ENCODE data around the gene KIF21A. TPM values are rescaled to one million over a fixed set of nuclear protein-coding genes. Genes with fewer than 3 reads are reported as not detected.

KIF21A gene
- total RNA-seq, 2 experiments from 2014 or later, result 1.1 TPM; not detected in 1

DNA sequence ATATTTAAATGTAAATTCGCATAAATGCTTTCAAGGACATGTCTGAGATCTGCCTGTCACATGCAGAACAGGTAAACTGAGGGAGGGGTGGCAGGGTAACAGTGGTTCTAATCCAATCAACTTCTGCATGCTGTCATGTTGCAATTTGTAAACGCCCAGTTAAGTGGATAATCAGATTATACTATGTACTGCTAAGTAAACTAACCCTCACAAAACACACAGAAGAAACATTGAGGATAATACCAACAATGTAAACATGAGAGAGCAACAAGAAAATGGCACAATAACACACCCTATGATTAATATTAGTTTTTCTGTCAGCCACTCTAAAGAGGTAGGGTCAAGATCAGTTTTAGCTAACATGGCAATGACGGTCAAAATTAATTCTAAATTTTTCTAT lies 123.7 kb downstream of the KIF21A start:
- TF ChIP-seq EZH2phosphoT487 (IDR thresholded peaks at IDR 0.05; ENCODE audit: borderline replicate concordance, low read depth, low read length), result no peak
- TF ChIP-seq, protein P1, sequence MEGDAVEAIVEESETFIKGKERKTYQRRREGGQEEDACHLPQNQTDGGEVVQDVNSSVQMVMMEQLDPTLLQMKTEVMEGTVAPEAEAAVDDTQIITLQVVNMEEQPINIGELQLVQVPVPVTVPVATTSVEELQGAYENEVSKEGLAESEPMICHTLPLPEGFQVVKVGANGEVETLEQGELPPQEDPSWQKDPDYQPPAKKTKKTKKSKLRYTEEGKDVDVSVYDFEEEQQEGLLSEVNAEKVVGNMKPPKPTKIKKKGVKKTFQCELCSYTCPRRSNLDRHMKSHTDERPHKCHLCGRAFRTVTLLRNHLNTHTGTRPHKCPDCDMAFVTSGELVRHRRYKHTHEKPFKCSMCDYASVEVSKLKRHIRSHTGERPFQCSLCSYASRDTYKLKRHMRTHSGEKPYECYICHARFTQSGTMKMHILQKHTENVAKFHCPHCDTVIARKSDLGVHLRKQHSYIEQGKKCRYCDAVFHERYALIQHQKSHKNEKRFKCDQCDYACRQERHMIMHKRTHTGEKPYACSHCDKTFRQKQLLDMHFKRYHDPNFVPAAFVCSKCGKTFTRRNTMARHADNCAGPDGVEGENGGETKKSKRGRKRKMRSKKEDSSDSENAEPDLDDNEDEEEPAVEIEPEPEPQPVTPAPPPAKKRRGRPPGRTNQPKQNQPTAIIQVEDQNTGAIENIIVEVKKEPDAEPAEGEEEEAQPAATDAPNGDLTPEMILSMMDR (conservative IDR thresholded peaks at IDR 0.05; ENCODE audit: low read length), result no peak
- ChIA-PET POLR2A (no interaction called here), CTCF (ENCODE audit: unreplicated experiment) (no interaction called here)
- Histone ChIP-seq H3K9me2 (ENCODE audit: insufficient read depth, low read length) (no peaks in the 10 kb centered on the region), H3K4me3 (ENCODE audit: low read depth, low read length, poor library complexity, severe bottlenecking) (no peak overlapping the region), H3K4me2 (ENCODE audit: low read length) (no peak overlapping the region), H3K36me3 (ENCODE audit: insufficient read depth, low read length) (no peaks in the 10 kb centered on the region), H3K9me3 (ENCODE audit: low read length) (no peaks in the 10 kb centered on the region), H3K27ac (ENCODE audit: low read depth, low read length, poor library complexity, severe bottlenecking) (no peak overlapping the region), H3K79me2 (ENCODE audit: insufficient read depth, low read depth, low read length) (no peaks in the 10 kb centered on the region), H3K4me1 (ENCODE audit: insufficient read depth, low read length, poor library complexity, severe bottlenecking) (no peaks in the 10 kb centered on the region), H4K20me1 (ENCODE audit: insufficient read depth, low read length) (no peaks in the 10 kb centered on the region), H2AFZ (ENCODE audit: low read length) (no peak overlapping the region)
- DNase-seq (ENCODE audit: low spot score), result no peak
- BruUV-seq (replicated peaks), result no TSS peak
- intact Hi-C loops (cut with micrococcal nuclease; ENCODE audit: unreplicated experiment), result loop anchor here (2.0 kb wide), 1 partner anchor 374 kb away; no protein-coding TSS in a partner anchor

- BruUV-seq (replicated peaks), result no TSS peak
- intact Hi-C loops (cut with micrococcal nuclease; ENCODE audit: unreplicated experiment), result no loop called here
- no peaks in the 10 kb centered on the region for H3K9me2 ChIP-seq (ENCODE audit: insufficient read depth, low read length)
Observed at GRCh38 chr12:39314547-39314946, 128.4 kb downstream of the KIF21A start.

DNA sequence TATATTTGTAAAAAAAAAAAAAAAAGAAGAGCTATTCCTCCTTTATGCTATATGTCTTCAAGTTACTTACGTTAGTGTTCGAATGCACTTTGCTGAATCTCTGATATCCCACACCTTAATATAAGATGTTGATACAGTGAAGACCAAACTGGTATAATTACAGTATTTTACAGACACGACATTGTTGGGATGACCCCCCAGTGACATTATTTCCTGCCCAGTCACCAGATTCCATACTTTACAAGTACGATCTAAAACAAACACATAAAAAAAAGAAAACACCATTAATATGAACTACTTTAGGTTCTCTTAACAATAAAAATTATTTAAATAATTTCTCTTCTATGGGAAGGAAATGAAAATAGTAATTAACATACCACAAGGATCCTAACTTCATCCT lies 133.4 kb downstream of the KIF21A start:
- ChIA-PET CTCF (ENCODE audit: unreplicated experiment) (no interaction called here), POLR2A (interaction anchor here (0.6 to 0.7 kb wide), 2 partner anchors 304 to 1701 kb away, joined by 3 read pairs; no protein-coding TSS in a partner anchor)
- H3K79me2 ChIP-seq (ENCODE audit: insufficient read depth, low read depth, low read length), result no peaks in the 10 kb centered on the region
- H3K4me2 ChIP-seq (ENCODE audit: low read length), result no peak overlapping the region
- H3K4me1 ChIP-seq (ENCODE audit: insufficient read depth, low read length, poor library complexity, severe bottlenecking), result no peaks in the 10 kb centered on the region
- no peaks in the 10 kb centered on the region for H4K20me1 ChIP-seq (ENCODE audit: insufficient read depth, low read length)
- no peaks in the 10 kb centered on the region for H3K36me3 ChIP-seq (ENCODE audit: insufficient read depth, low read length)
- H3K27ac ChIP-seq (ENCODE audit: low read depth, low read length, poor library complexity, severe bottlenecking), result no peak overlapping the region
- H3K4me3 ChIP-seq (ENCODE audit: low read depth, low read length, poor library complexity, severe bottlenecking), result no peak overlapping the region
- no peak for TF ChIP-seq EZH2phosphoT487 (IDR thresholded peaks at IDR 0.05; ENCODE audit: borderline replicate concordance, low read depth, low read length)
- TF ChIP-seq, protein P1 (conservative IDR thresholded peaks at IDR 0.05; ENCODE audit: low read length), result no peak
- no peak for DNase-seq (ENCODE audit: low spot score)
- H2AFZ ChIP-seq (ENCODE audit: low read length), result no peak overlapping the region
- no TSS peak for BruUV-seq (replicated peaks)
- H3K9me2 ChIP-seq (ENCODE audit: insufficient read depth, low read length), result no peaks in the 10 kb centered on the region
- intact Hi-C loops (cut with micrococcal nuclease; ENCODE audit: unreplicated experiment), result no loop called here
- no peaks in the 10 kb centered on the region for H3K9me3 ChIP-seq (ENCODE audit: low read length)

More at GRCh38 chr12:39314547-39314946, 128.4 kb downstream of the KIF21A start:
- TF ChIP-seq, protein P1 (conservative IDR thresholded peaks at IDR 0.05; ENCODE audit: low read length), result no peak
- TF ChIP-seq EZH2phosphoT487 (IDR thresholded peaks at IDR 0.05; ENCODE audit: borderline replicate concordance, low read depth, low read length), result no peak
- no peaks in the 10 kb centered on the region for H3K36me3 ChIP-seq (ENCODE audit: insufficient read depth, low read length)
- H3K4me1 ChIP-seq (ENCODE audit: insufficient read depth, low read length, poor library complexity, severe bottlenecking), result no peaks in the 10 kb centered on the region
- CTCF ChIA-PET (ENCODE audit: unreplicated experiment), result no interaction called here
- H3K4me2 ChIP-seq (ENCODE audit: low read length), result no peak overlapping the region
- DNase-seq (ENCODE audit: low spot score), result no peak
- H4K20me1 ChIP-seq (ENCODE audit: insufficient read depth, low read length), result no peaks in the 10 kb centered on the region
- no peak overlapping the region for H3K4me3 ChIP-seq (ENCODE audit: low read depth, low read length, poor library complexity, severe bottlenecking)
- no peak overlapping the region for H3K27ac ChIP-seq (ENCODE audit: low read depth, low read length, poor library complexity, severe bottlenecking)
- no peak overlapping the region for H2AFZ ChIP-seq (ENCODE audit: low read length)
- POLR2A ChIA-PET, result interaction anchor here (0.6 to 1.2 kb wide), 4 partner anchors 10 to 1214 kb away, joined by 3 to 5 read pairs (median 4); no protein-coding TSS in a partner anchor
- no peaks in the 10 kb centered on the region for H3K79me2 ChIP-seq (ENCODE audit: insufficient read depth, low read depth, low read length)
- no peaks in the 10 kb centered on the region for H3K9me3 ChIP-seq (ENCODE audit: low read length)

All from OCI-LY7 (cell line).